SKM-1 (cell line): ENCODE measurements around the gene LTBP2.
"Not testable (repeated sequence)": the region's sequence is repeated elsewhere in the genome, so short reads cannot be mapped to it uniquely, and the experiment has no call there.

ENCODE experiments used
- DNase-seq: peaks from one replicate; lab custom pipeline; 2025; ENCODE audit not compliant: unreplicated experiment; lab: John Stamatoyannopoulos, UW

LTBP2 gene

GRCh38 chr14:74457565-74457895 is 154.5 kb downstream of the LTBP2 start:
- DNase-seq, result no peak

DNA sequence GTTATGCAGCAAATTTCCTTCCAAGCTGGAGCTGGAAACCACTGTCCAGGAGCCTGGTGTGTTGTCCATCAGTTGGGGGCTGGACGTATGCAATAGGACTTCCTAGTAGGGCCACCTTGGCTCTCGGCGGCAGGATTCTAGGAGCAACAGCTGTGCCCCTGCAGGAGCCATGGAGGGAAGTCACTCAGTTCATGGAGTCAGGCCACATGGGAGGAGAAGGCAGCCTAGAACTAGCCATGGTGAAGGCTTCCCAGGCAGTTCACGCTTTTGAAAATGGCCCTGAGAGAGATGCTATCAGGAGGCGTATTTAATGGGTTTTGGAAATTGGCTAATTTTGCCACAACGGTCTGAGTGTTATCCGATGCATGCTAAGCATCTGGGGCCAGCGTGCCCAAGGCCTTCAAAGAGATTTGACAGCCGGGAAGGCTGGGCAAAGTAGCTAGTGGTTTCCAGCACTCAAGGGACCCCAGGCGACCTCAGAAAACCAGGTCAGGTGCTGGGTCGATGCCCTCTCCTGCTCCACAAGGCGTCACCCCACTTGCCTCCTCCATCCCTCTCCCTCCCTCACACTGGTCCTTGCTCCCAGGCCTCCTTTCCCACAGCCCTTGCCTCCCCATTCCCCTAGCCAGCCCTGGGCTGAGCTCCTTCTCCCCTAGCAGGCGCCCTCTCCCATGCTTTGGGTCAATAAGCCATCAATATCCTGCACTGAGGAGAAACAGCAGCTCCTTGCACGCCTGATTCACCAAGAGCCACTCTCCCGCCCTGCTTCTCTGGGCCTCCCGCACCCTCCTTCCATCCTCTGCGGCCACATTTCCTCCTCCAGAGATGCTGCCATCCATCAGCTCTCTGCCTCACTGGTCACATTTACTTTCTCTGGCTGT is 155.1 kb downstream of the LTBP2 start:
- DNase-seq, result no peak

- not testable (repeated sequence) for DNase-seq
Measured at GRCh38 chr14:74454397-74454796, 157.6 kb downstream of the LTBP2 start.
